ENCODE results near the gene AKAP12.

- TF ChIP-seq, protein P1, sequence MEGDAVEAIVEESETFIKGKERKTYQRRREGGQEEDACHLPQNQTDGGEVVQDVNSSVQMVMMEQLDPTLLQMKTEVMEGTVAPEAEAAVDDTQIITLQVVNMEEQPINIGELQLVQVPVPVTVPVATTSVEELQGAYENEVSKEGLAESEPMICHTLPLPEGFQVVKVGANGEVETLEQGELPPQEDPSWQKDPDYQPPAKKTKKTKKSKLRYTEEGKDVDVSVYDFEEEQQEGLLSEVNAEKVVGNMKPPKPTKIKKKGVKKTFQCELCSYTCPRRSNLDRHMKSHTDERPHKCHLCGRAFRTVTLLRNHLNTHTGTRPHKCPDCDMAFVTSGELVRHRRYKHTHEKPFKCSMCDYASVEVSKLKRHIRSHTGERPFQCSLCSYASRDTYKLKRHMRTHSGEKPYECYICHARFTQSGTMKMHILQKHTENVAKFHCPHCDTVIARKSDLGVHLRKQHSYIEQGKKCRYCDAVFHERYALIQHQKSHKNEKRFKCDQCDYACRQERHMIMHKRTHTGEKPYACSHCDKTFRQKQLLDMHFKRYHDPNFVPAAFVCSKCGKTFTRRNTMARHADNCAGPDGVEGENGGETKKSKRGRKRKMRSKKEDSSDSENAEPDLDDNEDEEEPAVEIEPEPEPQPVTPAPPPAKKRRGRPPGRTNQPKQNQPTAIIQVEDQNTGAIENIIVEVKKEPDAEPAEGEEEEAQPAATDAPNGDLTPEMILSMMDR (conservative IDR thresholded peaks at IDR 0.05; ENCODE audit: low read length): no peak
- TF ChIP-seq EZH2phosphoT487 (IDR thresholded peaks at IDR 0.05; ENCODE audit: borderline replicate concordance): no peak
Measured at GRCh38 chr6:151260205-151260604, 20.4 kb downstream of the AKAP12 start.

All from Loucy (cell line).